Measurements from ENCODE around the gene SCAF8. TPM values are rescaled to one million over a fixed set of nuclear protein-coding genes. Genes with fewer than 3 reads are reported as not detected.
A peak's percentile ranks its signal among the peaks of the same experiment; 100 is the strongest.

SCAF8 gene
- total and polyA plus RNA-seq, 9 of the 15 experiments (the other 6 are each of a cell fraction or from before 2014, with no cell fraction given): 10.5 to 46.6 (median 23.2) TPM

GRCh38 chr6:154732538-154733182 lies 556 bp upstream of the SCAF8 start (continued):
- TF ChIP-seq GTF2F1 (IDR thresholded peaks at IDR 0.05; ENCODE audit: low read depth, low read length) (no peak; the same call in 1 of the 2 replicates), RBM39 (optimal IDR thresholded peaks at IDR 0.05; ENCODE audit: low read depth, low read length) (peak; percentile 46), ZBTB40 (IDR thresholded peaks at IDR 0.05) (peak; percentile 45; the same call in 1 of the 2 replicates), ZBTB40 (CRISPR knock-in tag; IDR thresholded peaks at IDR 0.05) (no peak), STAT5B (CRISPR knock-in tag; IDR thresholded peaks at IDR 0.05) (no peak), BRF1 (IDR thresholded peaks at IDR 0.05; ENCODE audit: borderline replicate concordance, extremely low read depth, insufficient read length) (no peak), BRD9 (IDR thresholded peaks at IDR 0.05; ENCODE audit: low read depth, partially characterized antibody) (no peak), CREB1 (IDR thresholded peaks at IDR 0.05) (no peak), CREB1 (CRISPR knock-in tag; IDR thresholded peaks at IDR 0.05) (peak; percentile 12; the same call in 1 of the 2 replicates), ZNF311 (CRISPR knock-in tag; IDR thresholded peaks at IDR 0.05) (no peak)
- TF ChIP-seq, protein P1, sequence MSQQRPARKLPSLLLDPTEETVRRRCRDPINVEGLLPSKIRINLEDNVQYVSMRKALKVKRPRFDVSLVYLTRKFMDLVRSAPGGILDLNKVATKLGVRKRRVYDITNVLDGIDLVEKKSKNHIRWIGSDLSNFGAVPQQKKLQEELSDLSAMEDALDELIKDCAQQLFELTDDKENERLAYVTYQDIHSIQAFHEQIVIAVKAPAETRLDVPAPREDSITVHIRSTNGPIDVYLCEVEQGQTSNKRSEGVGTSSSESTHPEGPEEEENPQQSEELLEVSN (IDR thresholded peaks at IDR 0.05; ENCODE audit: borderline replicate concordance in 1 of 2, extremely low read depth in 1 of 2, insufficient read depth in 1 of 2, insufficient read length in 1 of 2, low read depth in 1 of 2, low read length in 1 of 2, poor library complexity in 1 of 2, severe bottlenecking in 1 of 2): peak in 1 of 2 experiments; percentile 46

Measured in K562 (cell line).